Mesenchymal stem cell (in vitro differentiated cells and primary cell): ENCODE data around the gene FRMPD1.
"Not testable (repeated sequence)": the region's sequence is repeated elsewhere in the genome, so short reads cannot be mapped to it uniquely, and the experiment has no call there.

Experiments used
- DNase-seq: peaks from one replicate; pipeline ENCODE4 v3.0.0-alpha.2; 2013
- H2AFZ ChIP-seq: one replicate; pipeline ENCODE4 v1.6.1; 2013; ENCODE audit warnings: low read depth, mild to moderate bottlenecking, control low read depth, inconsistent platforms, low read length, moderate library complexity
- H2AK5ac ChIP-seq: 2 replicates; pipeline ENCODE4 v1.6.1; 2013; ENCODE audit warnings: low read length, moderate library complexity, mild to moderate bottlenecking, inconsistent platforms; ENCODE audit not compliant: severe bottlenecking
- H2BK120ac ChIP-seq: one replicate; pipeline ENCODE4 v1.6.1; 2013; ENCODE audit warnings: low read depth, mild to moderate bottlenecking, inconsistent platforms, low read length, moderate library complexity
- H2BK12ac ChIP-seq, 2 experiments: one replicate each; pipeline ENCODE4 v1.6.1; 2013; ENCODE audit warnings: inconsistent platforms in 2 of 2, low read length in 2 of 2, mild to moderate bottlenecking in 2 of 2, moderate library complexity in 2 of 2, control low read depth in 1 of 2
- H2BK15ac ChIP-seq: one replicate; pipeline ENCODE4 v1.6.1; 2013; ENCODE audit warnings: mild to moderate bottlenecking, low read depth, inconsistent platforms; ENCODE audit not compliant: poor library complexity, severe bottlenecking
- H2BK5ac ChIP-seq: 2 replicates; pipeline ENCODE4 v1.6.1; 2013; ENCODE audit warnings: low read depth, mild to moderate bottlenecking, low read length, control low read depth, inconsistent platforms; ENCODE audit not compliant: poor library complexity, severe bottlenecking
- H3K14ac ChIP-seq, 2 experiments: one replicate each; pipeline ENCODE4 v1.6.1; 2013; ENCODE audit warnings: inconsistent platforms in 2 of 2, low read length in 2 of 2, control low read depth in 1 of 2, mild to moderate bottlenecking in 1 of 2, moderate library complexity in 1 of 2
- H3K18ac ChIP-seq, 2 experiments: one replicate each; pipeline ENCODE4 v1.6.1; 2013; ENCODE audit warnings: inconsistent platforms in 2 of 2, low read length in 2 of 2, control low read depth in 1 of 2, low read depth in 1 of 2, mild to moderate bottlenecking in 1 of 2
- H3K23ac ChIP-seq, 2 experiments: one replicate each; pipeline ENCODE4 v1.6.1; 2013; ENCODE audit warnings: inconsistent platforms in 2 of 2, low read length in 2 of 2, mild to moderate bottlenecking in 2 of 2, moderate library complexity in 2 of 2, control low read depth in 1 of 2
- H3K27ac ChIP-seq: 2 replicates; pipeline ENCODE4 v1.5.1; 2013; ENCODE audit warnings: mild to moderate bottlenecking, moderate library complexity, low read length, control low read depth, inconsistent platforms; ENCODE audit not compliant: poor library complexity, severe bottlenecking
- H3K27me3 ChIP-seq, 2 experiments: 2 replicates each; pipeline versions ENCODE4 v1.6.1 to v1.7.0; 2013; ENCODE audit warnings: low read length in 2 of 2, mild to moderate bottlenecking in 2 of 2, moderate library complexity in 2 of 2, control low read depth in 1 of 2, inconsistent platforms in 1 of 2; ENCODE audit not compliant: control insufficient read depth in 1 of 2, insufficient read depth in 1 of 2
- H3K36me3 ChIP-seq, 2 experiments: 2 replicates each; pipeline versions ENCODE4 v1.6.1 to v1.7.0; 2013; ENCODE audit warnings: low read length in 2 of 2, control low read depth in 1 of 2, inconsistent platforms in 1 of 2, low read depth in 1 of 2, mild to moderate bottlenecking in 1 of 2; ENCODE audit not compliant: insufficient read depth in 2 of 2, control insufficient read depth in 1 of 2
- H3K4ac ChIP-seq, 2 experiments: one replicate each; pipeline ENCODE4 v1.6.1; 2013; ENCODE audit warnings: inconsistent platforms in 2 of 2, low read length in 2 of 2, mild to moderate bottlenecking in 2 of 2, moderate library complexity in 2 of 2, control low read depth in 1 of 2, low read depth in 1 of 2
- H3K4me1 ChIP-seq: 2 replicates; pipeline ENCODE4 v1.6.1; 2013; ENCODE audit warnings: low read depth, low read length, control low read depth; ENCODE audit not compliant: control insufficient read depth, insufficient read depth
- H3K4me2 ChIP-seq: 2 replicates; pipeline ENCODE4 v1.6.1; 2013; ENCODE audit warnings: low read length, mild to moderate bottlenecking, inconsistent platforms; ENCODE audit not compliant: poor library complexity, severe bottlenecking
- H3K4me3 ChIP-seq, 2 experiments: 2 replicates each; pipeline versions ENCODE4 v1.5.1 to v1.7.0; 2013; ENCODE audit warnings: low read length in 2 of 2, mild to moderate bottlenecking in 2 of 2, control low read depth in 1 of 2, low read depth in 1 of 2; ENCODE audit not compliant: insufficient read depth in 1 of 2
- H3K79me1 ChIP-seq: replicated peaks from 2 replicates; pipeline ENCODE4 v1.6.1; 2013; ENCODE audit warnings: mild to moderate bottlenecking, control low read depth, low read length, inconsistent platforms; ENCODE audit not compliant: poor library complexity, severe bottlenecking
- H3K9ac ChIP-seq: 2 replicates; pipeline ENCODE4 v1.7.0; 2013; ENCODE audit warnings: mild to moderate bottlenecking, low read length, moderate library complexity
- H3K9me3 ChIP-seq: 2 replicates; pipeline ENCODE4 v1.7.0; 2013; ENCODE audit warnings: mild to moderate bottlenecking, low read length; ENCODE audit not compliant: control insufficient read depth
- H4K8ac ChIP-seq: one replicate; pipeline ENCODE4 v1.6.1; 2013; ENCODE audit warnings: inconsistent platforms, mild to moderate bottlenecking, low read length, moderate library complexity
- H4K91ac ChIP-seq: one replicate; pipeline ENCODE4 v1.6.1; 2013; ENCODE audit warnings: mild to moderate bottlenecking, low read length, inconsistent platforms
- WGBS: methylation state at CpG from one replicate; pipeline ENCODE4 v1.1.7; 2013; ENCODE audit warnings: mixed read lengths; 5-methylcytosine and 5-hydroxymethylcytosine counted together

Gene FRMPD1

GRCh38 chr9:37751704-37752103 lies 101.0 kb downstream of the FRMPD1 start:
- H3K4me3 ChIP-seq, H3K27me3 ChIP-seq, DNase-seq, H3K23ac ChIP-seq, H3K79me1 ChIP-seq, H2AK5ac ChIP-seq, H2BK120ac ChIP-seq, H2BK12ac ChIP-seq, H2BK15ac ChIP-seq, H3K18ac ChIP-seq, H2AFZ ChIP-seq, H3K9me3 ChIP-seq, H3K14ac ChIP-seq, H3K36me3 ChIP-seq, H4K91ac ChIP-seq, H3K4me1 ChIP-seq, H4K8ac ChIP-seq, H3K4ac ChIP-seq, H2BK5ac ChIP-seq, H3K27ac ChIP-seq, H3K9ac ChIP-seq, H3K4me2 ChIP-seq: not testable (repeated sequence)
- WGBS, result 93% methylated on average over 12 of the region's 30 CpGs

GRCh38 chr9:37752112-37752511 lies 101.4 kb downstream of the FRMPD1 start:
- H4K91ac ChIP-seq, H3K14ac ChIP-seq, H3K4me2 ChIP-seq, H3K27me3 ChIP-seq, H2BK120ac ChIP-seq, H2BK5ac ChIP-seq, H2AK5ac ChIP-seq, H2BK15ac ChIP-seq, H3K4ac ChIP-seq, H3K27ac ChIP-seq, H2AFZ ChIP-seq, H4K8ac ChIP-seq, H3K79me1 ChIP-seq, H3K23ac ChIP-seq, H3K4me1 ChIP-seq, H3K36me3 ChIP-seq, H3K9ac ChIP-seq, H3K9me3 ChIP-seq, H2BK12ac ChIP-seq, DNase-seq, H3K18ac ChIP-seq, H3K4me3 ChIP-seq: not testable (repeated sequence)
- 98% methylated on average over 11 of the region's 13 CpGs for WGBS

DNA sequence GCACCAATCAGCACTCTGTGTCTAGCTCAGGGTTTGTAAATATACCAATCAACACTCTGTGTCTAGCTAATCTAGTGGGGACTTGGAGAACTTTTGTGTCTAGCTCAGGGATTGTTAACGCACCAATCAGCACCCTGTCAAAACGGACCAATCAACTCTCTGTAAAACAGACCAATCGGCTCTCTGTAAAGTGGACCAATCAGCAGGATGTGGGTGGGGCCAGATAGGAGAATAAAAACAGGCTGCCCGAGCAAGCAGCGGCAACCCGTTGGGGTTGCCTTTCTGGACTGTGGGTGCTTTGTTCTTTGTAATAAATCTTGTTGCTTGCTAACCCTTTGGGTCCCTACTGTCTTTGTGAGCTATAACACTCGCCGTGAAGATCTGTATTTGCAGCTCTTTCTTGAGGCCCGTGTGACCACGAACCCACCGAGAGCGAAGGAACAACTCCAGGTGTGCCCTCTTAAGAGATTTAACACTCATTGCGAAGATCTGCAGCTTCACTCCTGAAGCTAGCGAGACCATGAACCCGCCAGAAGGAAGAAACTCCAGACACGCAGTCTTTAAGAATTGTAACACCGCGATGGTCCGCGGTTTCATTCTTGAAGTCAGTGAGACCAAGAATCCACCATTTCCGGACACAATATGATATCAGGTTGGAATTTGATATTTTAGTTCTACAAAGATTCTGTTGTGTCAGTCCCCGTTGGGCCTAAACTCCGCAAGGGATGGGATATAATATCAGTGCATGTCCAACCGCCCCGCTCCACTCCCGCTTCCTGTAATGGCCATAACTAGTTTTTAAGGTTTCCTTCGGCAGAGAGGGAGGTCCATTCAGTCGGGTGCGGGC lies 102.1 kb downstream of the FRMPD1 start:
- H2BK120ac ChIP-seq, result no peak overlapping the region
- no peak overlapping the region for H2BK15ac ChIP-seq
- H3K27ac ChIP-seq, result no peak overlapping the region
- peaks cover 9% of the 10 kb centered on the region for H3K79me1 ChIP-seq
- peak overlapping the region in 1 of 2 experiments; percentile 91 for H3K4me3 ChIP-seq
- H3K23ac ChIP-seq, result no peak overlapping the region
- peak overlapping the region; percentile 95 for H3K9ac ChIP-seq
- no peak overlapping the region for H2AK5ac ChIP-seq
- 96% methylated on average over 29 of the region's 29 CpGs for WGBS
- H4K8ac ChIP-seq, result peak overlapping the region; percentile 2
- H2BK12ac ChIP-seq, result no peak overlapping the region
- DNase-seq, result no peak
- no peak overlapping the region for H4K91ac ChIP-seq
- H3K4me2 ChIP-seq, result peak overlapping the region; percentile 19
- H3K18ac ChIP-seq, result no peak overlapping the region
- no peak overlapping the region for H3K14ac ChIP-seq
- peaks cover 0 to 7% of the 10 kb centered on the region in 2 experiments for H3K36me3 ChIP-seq
- H3K4ac ChIP-seq, result no peak overlapping the region
- H3K4me1 ChIP-seq, result peaks cover 3% of the 10 kb centered on the region
- H2BK5ac ChIP-seq, result no peak overlapping the region
- H2AFZ ChIP-seq, result peak overlapping the region; percentile 3
- H3K9me3 ChIP-seq, result no peaks in the 10 kb centered on the region
- no peaks in the 10 kb centered on the region for H3K27me3 ChIP-seq

- peak within 1 kb of the TSS; percentile 86 for H2BK120ac ChIP-seq
- H3K18ac ChIP-seq, result peak within 1 kb of the TSS; percentile 82 to 95
- peak within 1 kb of the TSS; percentile 35 for H2BK5ac ChIP-seq
- H2AFZ ChIP-seq, result peak within 1 kb of the TSS; percentile 74
- H3K4me2 ChIP-seq, result peak within 1 kb of the TSS; percentile 74
- H3K79me1 ChIP-seq, result peaks cover 9% of the 10 kb centered on the region
- no peak within 1 kb of the TSS for H4K91ac ChIP-seq
- H3K4ac ChIP-seq, result peak within 1 kb of the TSS in 1 of 2 experiments; percentile 89
- H3K27ac ChIP-seq, result peak within 1 kb of the TSS; percentile 19
- peaks cover 0 to 7% of the 10 kb centered on the region in 2 experiments for H3K36me3 ChIP-seq
- DNase-seq, result peak; percentile 78
- no peaks in the 10 kb centered on the region for H3K27me3 ChIP-seq
- no peaks in the 10 kb centered on the region for H3K9me3 ChIP-seq
- peak within 1 kb of the TSS; percentile 95 for H3K9ac ChIP-seq
- H3K4me1 ChIP-seq, result peaks cover 3% of the 10 kb centered on the region
- no peak within 1 kb of the TSS for H2AK5ac ChIP-seq
- WGBS, result 5% methylated on average over 28 of the region's 40 CpGs
- H3K14ac ChIP-seq, result peak within 1 kb of the TSS in 1 of 2 experiments; percentile 95
- H4K8ac ChIP-seq, result peak within 1 kb of the TSS; percentile 74
- no peak within 1 kb of the TSS for H2BK12ac ChIP-seq
- H2BK15ac ChIP-seq, result no peak within 1 kb of the TSS
- H3K4me3 ChIP-seq, result peak within 1 kb of the TSS; percentile 82 to 91
- no peak within 1 kb of the TSS for H3K23ac ChIP-seq
Measured at GRCh38 chr9:37753489-37754190, 102.9 kb downstream of the FRMPD1 start, which contains the start of gene TRMT10B. TSS of gene TRMT10B (plus strand) at chr9:37753805. CDS start at chr9:37761932, 8,127 bp downstream.
